A673 (cell line): Measurements from ENCODE around the gene PRCD. TPM values are rescaled to one million over a fixed set of nuclear protein-coding genes. Genes with fewer than 3 reads are reported as not detected.

Experiments used
- BruUV-seq: library from RNA; stranded (reverse); fragments of 400-500 nt; replicated peaks from 2 replicates; lab custom pipeline; 2021; lab: Mats Ljungman, UMichigan
- CTCF ChIA-PET: fragments of 300-600 bp; sonication (Branson Sonifier 250); formaldehyde crosslinking; loops from one replicate; lab custom pipeline; 2022; ENCODE audit warnings: antibody characterized with exemption; lab: Charles Lee
- POLR2A ChIA-PET: fragments of 300-600 bp; sonication (Branson Sonifier 250); formaldehyde crosslinking; loops from one replicate; lab custom pipeline; 2022; ENCODE audit warnings: antibody characterized with exemption; ENCODE audit not compliant: low non-redundant PET; lab: Charles Lee
- DNase-seq: peaks from one replicate; pipeline ENCODE4 v3.0.0-alpha.2; 2015; ENCODE audit warnings: low spot score
- H3K27ac ChIP-seq: fragments of 200-600 bp; sonication (generic); 2 replicates; pipeline ENCODE4 v1.5.1; 2016; ENCODE audit warnings: mixed run types, low read depth, mild to moderate bottlenecking, mixed read lengths, antibody characterized with exemption, low read length; ENCODE audit not compliant: poor library complexity, severe bottlenecking
- H3K27me3 ChIP-seq: fragments of 200-600 bp; sonication (generic); replicated peaks from 2 replicates; pipeline ENCODE4 v1.6.1; 2017; ENCODE audit warnings: mixed run types, low read depth, mild to moderate bottlenecking, mixed read lengths, antibody characterized with exemption, low read length; ENCODE audit not compliant: insufficient read depth, poor library complexity
- H3K36me3 ChIP-seq: fragments of 200-600 bp; sonication (generic); 2 replicates; pipeline ENCODE4 v1.6.1; 2016; ENCODE audit warnings: mixed run types, mild to moderate bottlenecking, mixed read lengths, antibody characterized with exemption, low read length; ENCODE audit not compliant: insufficient read depth, poor library complexity, severe bottlenecking
- H3K4me1 ChIP-seq: fragments of 200-600 bp; sonication (generic); 2 replicates; pipeline ENCODE4 v1.6.1; 2017; ENCODE audit warnings: mixed run types, mild to moderate bottlenecking, mixed read lengths, antibody characterized with exemption, low read length; ENCODE audit not compliant: insufficient read depth, poor library complexity, severe bottlenecking
- H3K4me3 ChIP-seq: fragments of 200-600 bp; sonication (generic); 2 replicates; pipeline ENCODE4 v1.5.1; 2016; ENCODE audit warnings: low read depth, mixed run types, mild to moderate bottlenecking, mixed read lengths, low read length; ENCODE audit not compliant: poor library complexity, severe bottlenecking
- H3K9me3 ChIP-seq: fragments of 200-600 bp; sonication (generic); 2 replicates; pipeline ENCODE4 v1.6.1; 2016; ENCODE audit warnings: mixed run types, low read depth, mild to moderate bottlenecking, mixed read lengths, antibody characterized with exemption, low read length; ENCODE audit not compliant: poor library complexity, severe bottlenecking
- CTCF ChIP-seq: fragments of 300-800, 200-600 bp; sonication (generic); conservative IDR thresholded peaks from 2 replicates; pipeline ENCODE4 v1.5.1; 2017; ENCODE audit warnings: low read depth, mild to moderate bottlenecking, antibody characterized with exemption, low read length, moderate library complexity, mixed read lengths
- EZH2 ChIP-seq: fragments of 200-600 bp; sonication (generic); IDR thresholded peaks from 2 replicates; pipeline ENCODE4 v1.6.1; 2017; ENCODE audit warnings: borderline replicate concordance, low read depth, mild to moderate bottlenecking, mixed read lengths, antibody characterized with exemption, low read length; ENCODE audit not compliant: poor library complexity, severe bottlenecking
- intact Hi-C: fragments of 100-400 bp; cut with micrococcal nuclease; formaldehyde crosslinking; loops from one replicate; pipeline ENCODE4 v1.10.0; 2022; ENCODE audit not compliant: unreplicated experiment
- total RNA-seq: library from RNA; stranded (reverse); gene quantifications from 2 replicates; pipeline ENCODE4 v1.2.3, GENCODE V29; 2021

The PRCD gene
- total RNA-seq, 1 experiment from 2014 or later = not detected

GRCh38 chr17:76515274-76515949 lies 24.4 kb upstream of the PRCD start:
- no peak for DNase-seq
- intact Hi-C loops = no loop called here
- ChIA-PET CTCF (interaction anchor here (0.7 kb wide), 1 partner anchor 202 kb away, joined by 4 read pairs; no protein-coding TSS in a partner anchor), POLR2A (no interaction called here)
- H3K27me3 ChIP-seq = no peaks in the 10 kb centered on the region
- no peak overlapping the region for H3K4me3 ChIP-seq
- no peaks in the 10 kb centered on the region for H3K9me3 ChIP-seq
- BruUV-seq = no TSS peak
- H3K27ac ChIP-seq = no peak overlapping the region
- H3K4me1 ChIP-seq = no peaks in the 10 kb centered on the region
- no peaks in the 10 kb centered on the region for H3K36me3 ChIP-seq
- TF ChIP-seq CTCF (no peak), EZH2 (no peak)

GRCh38 chr17:76517638-76518038 lies 22.2 kb upstream of the PRCD start:
- H3K4me3 ChIP-seq = no peak overlapping the region
- H3K9me3 ChIP-seq = no peaks in the 10 kb centered on the region
- TF ChIP-seq EZH2 (no peak), CTCF (no peak)
- ChIA-PET POLR2A (no interaction called here), CTCF (no interaction called here)
- H3K36me3 ChIP-seq = no peaks in the 10 kb centered on the region
- H3K27ac ChIP-seq = no peak overlapping the region
- DNase-seq = no peak
- no peaks in the 10 kb centered on the region for H3K27me3 ChIP-seq
- H3K4me1 ChIP-seq = no peaks in the 10 kb centered on the region
- intact Hi-C loops = no loop called here
- no TSS peak for BruUV-seq

- no peaks in the 10 kb centered on the region for H3K9me3 ChIP-seq
- no peak overlapping the region for H3K4me3 ChIP-seq
- ChIA-PET CTCF (no interaction called here), POLR2A (no interaction called here)
- intact Hi-C loops = no loop called here
- no peak overlapping the region for H3K27ac ChIP-seq
- no peaks in the 10 kb centered on the region for H3K4me1 ChIP-seq
- DNase-seq = no peak
- no peaks in the 10 kb centered on the region for H3K27me3 ChIP-seq
- BruUV-seq = no TSS peak
- H3K36me3 ChIP-seq = no peaks in the 10 kb centered on the region
- TF ChIP-seq CTCF = no peak
- TF ChIP-seq EZH2 = no peak
These were observed 20.5 kb upstream of the PRCD start for GRCh38 chr17:76519048-76519966.
